ENCODE measurements around the gene ADGRG6. TPM values are rescaled to one million over a fixed set of nuclear protein-coding genes. Genes with fewer than 3 reads are reported as not detected.

Gene ADGRG6
- polyA plus RNA-seq, 1 experiment = 25.4 TPM

DNA sequence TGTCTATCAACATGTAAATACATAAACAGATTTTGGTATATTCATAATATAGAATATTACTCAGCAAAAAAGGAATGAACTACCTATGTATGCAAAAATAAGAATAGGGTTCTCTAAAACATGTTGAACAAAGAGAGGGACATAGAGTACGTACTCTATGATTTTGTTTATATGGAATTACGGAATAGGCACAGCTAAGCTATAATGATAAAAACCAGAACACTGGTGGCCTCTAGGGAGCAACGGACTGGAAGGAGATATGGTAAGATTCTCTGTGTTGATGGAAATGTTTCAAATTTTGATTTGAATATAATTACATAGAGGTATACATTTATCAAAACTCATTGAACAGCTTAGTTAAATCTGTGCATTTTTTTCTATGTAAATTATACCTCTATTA lies 19.6 kb downstream of the ADGRG6 start:
- H3K36me3 ChIP-seq (ENCODE audit: control insufficient read depth, insufficient read depth, low read length) = no peaks in the 10 kb centered on the region
- TF ChIP-seq, protein P1, sequence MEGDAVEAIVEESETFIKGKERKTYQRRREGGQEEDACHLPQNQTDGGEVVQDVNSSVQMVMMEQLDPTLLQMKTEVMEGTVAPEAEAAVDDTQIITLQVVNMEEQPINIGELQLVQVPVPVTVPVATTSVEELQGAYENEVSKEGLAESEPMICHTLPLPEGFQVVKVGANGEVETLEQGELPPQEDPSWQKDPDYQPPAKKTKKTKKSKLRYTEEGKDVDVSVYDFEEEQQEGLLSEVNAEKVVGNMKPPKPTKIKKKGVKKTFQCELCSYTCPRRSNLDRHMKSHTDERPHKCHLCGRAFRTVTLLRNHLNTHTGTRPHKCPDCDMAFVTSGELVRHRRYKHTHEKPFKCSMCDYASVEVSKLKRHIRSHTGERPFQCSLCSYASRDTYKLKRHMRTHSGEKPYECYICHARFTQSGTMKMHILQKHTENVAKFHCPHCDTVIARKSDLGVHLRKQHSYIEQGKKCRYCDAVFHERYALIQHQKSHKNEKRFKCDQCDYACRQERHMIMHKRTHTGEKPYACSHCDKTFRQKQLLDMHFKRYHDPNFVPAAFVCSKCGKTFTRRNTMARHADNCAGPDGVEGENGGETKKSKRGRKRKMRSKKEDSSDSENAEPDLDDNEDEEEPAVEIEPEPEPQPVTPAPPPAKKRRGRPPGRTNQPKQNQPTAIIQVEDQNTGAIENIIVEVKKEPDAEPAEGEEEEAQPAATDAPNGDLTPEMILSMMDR (IDR thresholded peaks at IDR 0.05; ENCODE audit: insufficient read depth, low read depth, low read length) = no peak
- no peak for DNase-seq (ENCODE audit: low read depth)
- no peaks in the 10 kb centered on the region for H3K27me3 ChIP-seq (ENCODE audit: control insufficient read depth, insufficient read depth, low read length)
- ChIA-PET CTCF (no interaction called here), POLR2A (no interaction called here)
- H3K4me3 ChIP-seq (ENCODE audit: low read depth, low read length) = no peak overlapping the region

DNA sequence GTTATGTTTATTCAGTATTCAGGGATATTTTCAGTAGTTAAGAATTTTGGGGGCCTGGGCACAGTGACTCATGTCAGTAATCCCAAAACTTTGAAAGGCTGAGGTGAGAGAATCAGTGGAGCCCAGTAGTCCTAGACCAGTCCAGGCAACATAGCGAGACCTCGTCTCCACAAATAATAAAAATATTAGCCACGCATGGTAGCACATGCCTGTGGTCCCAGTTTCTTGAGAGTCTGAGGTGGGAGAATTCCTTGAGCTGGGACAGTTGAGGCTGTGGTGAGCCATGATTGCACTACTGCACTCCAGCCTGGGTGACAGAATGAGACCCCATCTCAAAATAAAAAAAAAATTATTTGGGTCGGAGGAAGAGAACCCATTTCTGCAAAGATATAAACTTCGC lies 20.3 kb downstream of the ADGRG6 start:
- Histone ChIP-seq H3K27me3 (ENCODE audit: control insufficient read depth, insufficient read depth, low read length) (no peaks in the 10 kb centered on the region), H3K4me3 (ENCODE audit: low read depth, low read length) (no peak overlapping the region), H3K36me3 (ENCODE audit: control insufficient read depth, insufficient read depth, low read length) (no peaks in the 10 kb centered on the region)
- DNase-seq (ENCODE audit: low read depth) = no peak
- ChIA-PET POLR2A (no interaction called here), CTCF (no interaction called here)
- TF ChIP-seq, protein P1 (IDR thresholded peaks at IDR 0.05; ENCODE audit: insufficient read depth, low read depth, low read length) = no peak

DNA sequence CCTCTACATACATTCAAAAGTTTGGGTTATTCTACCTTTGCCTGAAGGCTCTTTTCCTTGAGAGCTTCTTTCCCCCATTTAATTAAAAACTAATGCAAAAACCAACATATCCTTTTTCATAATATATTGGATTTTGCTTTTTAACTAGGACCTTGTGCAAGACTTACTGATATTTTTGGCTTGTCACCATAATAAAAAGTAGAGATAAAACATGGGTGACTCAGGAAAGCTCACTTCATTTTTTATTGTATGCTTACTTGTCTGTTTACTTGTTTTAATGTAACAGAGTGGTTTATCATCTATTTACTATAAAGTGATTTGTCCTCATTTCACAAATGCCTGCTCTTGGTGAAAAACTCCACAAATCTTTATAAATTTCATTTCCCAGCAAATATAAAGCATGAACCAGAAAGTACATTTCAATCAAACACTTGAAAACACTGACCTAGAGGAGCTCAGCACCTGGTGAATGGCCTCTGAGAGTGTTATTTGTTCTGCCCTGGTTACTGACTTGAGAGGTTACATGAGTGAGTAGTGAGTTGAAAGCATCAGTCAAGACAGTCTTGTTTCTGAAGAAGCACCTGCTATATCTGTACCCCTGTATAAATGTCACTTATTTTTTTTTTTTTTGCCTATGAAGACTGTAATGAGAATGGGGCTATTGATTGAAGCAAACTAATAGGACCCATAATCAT lies 20.8 kb downstream of the ADGRG6 start:
- Histone ChIP-seq H3K4me3 (ENCODE audit: low read depth, low read length) (no peak overlapping the region), H3K27me3 (ENCODE audit: control insufficient read depth, insufficient read depth, low read length) (no peaks in the 10 kb centered on the region), H3K36me3 (ENCODE audit: control insufficient read depth, insufficient read depth, low read length) (no peaks in the 10 kb centered on the region)
- ChIA-PET CTCF (no interaction called here), POLR2A (no interaction called here)
- TF ChIP-seq, protein P1 (IDR thresholded peaks at IDR 0.05; ENCODE audit: insufficient read depth, low read depth, low read length) = no peak
- no peak for DNase-seq (ENCODE audit: low read depth)

DNA sequence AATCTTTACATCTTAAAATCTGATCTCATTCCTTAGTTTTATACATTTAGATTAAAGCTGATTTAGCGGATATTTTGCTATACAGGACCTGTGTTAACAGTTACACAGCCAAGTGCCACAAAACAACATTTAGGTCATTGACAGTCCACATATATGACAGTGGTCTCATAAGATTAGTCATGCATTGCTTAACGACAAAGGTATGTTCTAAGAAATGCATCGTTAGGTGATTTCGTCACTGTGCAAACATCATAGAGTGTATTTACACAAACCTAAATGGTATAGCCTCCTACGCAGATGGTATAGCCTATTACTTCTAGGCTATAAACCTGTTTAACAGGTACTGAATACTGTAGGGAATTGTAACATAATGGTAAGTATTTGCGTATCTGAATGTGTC lies 21.6 kb downstream of the ADGRG6 start:
- DNase-seq (ENCODE audit: low read depth) = no peak
- ChIA-PET POLR2A (no interaction called here), CTCF (no interaction called here)
- TF ChIP-seq, protein P1 (IDR thresholded peaks at IDR 0.05; ENCODE audit: insufficient read depth, low read depth, low read length) = no peak
- Histone ChIP-seq H3K27me3 (ENCODE audit: control insufficient read depth, insufficient read depth, low read length) (no peaks in the 10 kb centered on the region), H3K4me3 (ENCODE audit: low read depth, low read length) (no peak overlapping the region), H3K36me3 (ENCODE audit: control insufficient read depth, insufficient read depth, low read length) (no peaks in the 10 kb centered on the region)

DNA sequence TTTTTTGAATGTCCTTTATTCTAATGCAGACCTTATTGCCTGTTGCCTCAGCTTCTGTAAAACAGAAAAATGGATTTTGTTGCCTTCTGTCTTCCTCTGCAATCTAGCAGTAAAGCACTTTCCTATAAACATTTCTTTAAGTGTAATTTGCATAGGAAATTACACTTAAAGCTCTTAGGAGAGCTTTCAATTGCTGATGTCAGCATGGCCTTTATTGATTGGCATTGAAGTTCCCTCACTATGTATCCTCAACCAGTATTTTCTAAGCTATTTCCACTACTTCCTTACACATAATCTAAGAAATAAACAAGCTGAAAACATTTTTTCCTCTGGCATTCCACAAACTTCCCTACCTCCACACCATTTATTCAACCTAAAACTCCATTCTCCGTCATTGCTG lies 22.3 kb downstream of the ADGRG6 start:
- POLR2A ChIA-PET = no interaction called here
- CTCF ChIA-PET = interaction anchor here (0.9 to 1.4 kb wide), 2 partner anchors 11 to 15 kb away, joined by 3 to 4 read pairs; no protein-coding TSS in a partner anchor
- TF ChIP-seq, protein P1 (IDR thresholded peaks at IDR 0.05; ENCODE audit: insufficient read depth, low read depth, low read length) = no peak
- no peaks in the 10 kb centered on the region for H3K36me3 ChIP-seq (ENCODE audit: control insufficient read depth, insufficient read depth, low read length)
- no peak for DNase-seq (ENCODE audit: low read depth)
- no peaks in the 10 kb centered on the region for H3K27me3 ChIP-seq (ENCODE audit: control insufficient read depth, insufficient read depth, low read length)
- H3K4me3 ChIP-seq (ENCODE audit: low read depth, low read length) = no peak overlapping the region

Measured in BJ (cell line).